ENCODE measurements around the gene ABHD6.

ABHD6 gene

GRCh38 chr3:58190882-58191281 lies 46.7 kb upstream of the ABHD6 start:
- TF ChIP-seq CTCF (IDR thresholded peaks at IDR 0.05; ENCODE audit: insufficient read depth, low read length, poor library complexity, severe bottlenecking): no peak
- no peak for DNase-seq (ENCODE audit: extremely low read depth, insufficient read length)
- Histone ChIP-seq H3K36me3 (ENCODE audit: control insufficient read depth, insufficient read depth, low read length) (no peaks in the 10 kb centered on the region), H3K27me3 (replicated peaks; ENCODE audit: control insufficient read depth, insufficient read depth, low read length) (no peaks in the 10 kb centered on the region), H3K4me3 (replicated peaks; ENCODE audit: low read depth, low read length) (no peak overlapping the region)

GRCh38 chr3:58191361-58191991 lies 46.1 kb upstream of the ABHD6 start:
- Histone ChIP-seq H3K27me3 (replicated peaks; ENCODE audit: control insufficient read depth, insufficient read depth, low read length) (no peaks in the 10 kb centered on the region), H3K36me3 (ENCODE audit: control insufficient read depth, insufficient read depth, low read length) (no peaks in the 10 kb centered on the region), H3K4me3 (replicated peaks; ENCODE audit: low read depth, low read length) (no peak overlapping the region)
- no peak for TF ChIP-seq CTCF (IDR thresholded peaks at IDR 0.05; ENCODE audit: insufficient read depth, low read length, poor library complexity, severe bottlenecking)
- no peak for DNase-seq (ENCODE audit: extremely low read depth, insufficient read length)

- Histone ChIP-seq H3K36me3 (ENCODE audit: control insufficient read depth, insufficient read depth, low read length) (no peaks in the 10 kb centered on the region), H3K27me3 (replicated peaks; ENCODE audit: control insufficient read depth, insufficient read depth, low read length) (no peaks in the 10 kb centered on the region), H3K4me3 (replicated peaks; ENCODE audit: low read depth, low read length) (no peak overlapping the region)
- TF ChIP-seq CTCF (IDR thresholded peaks at IDR 0.05; ENCODE audit: insufficient read depth, low read length, poor library complexity, severe bottlenecking): no peak
- DNase-seq (ENCODE audit: extremely low read depth, insufficient read length): no peak
These were observed 45.5 kb upstream of the ABHD6 start for GRCh38 chr3:58192069-58192468.

GRCh38 chr3:58193682-58194407 lies 43.7 kb upstream of the ABHD6 start:
- TF ChIP-seq CTCF (IDR thresholded peaks at IDR 0.05; ENCODE audit: insufficient read depth, low read length, poor library complexity, severe bottlenecking): no peak
- Histone ChIP-seq H3K27me3 (replicated peaks; ENCODE audit: control insufficient read depth, insufficient read depth, low read length) (no peaks in the 10 kb centered on the region), H3K36me3 (ENCODE audit: control insufficient read depth, insufficient read depth, low read length) (no peaks in the 10 kb centered on the region), H3K4me3 (replicated peaks; ENCODE audit: low read depth, low read length) (no peak overlapping the region)
- no peak for DNase-seq (ENCODE audit: extremely low read depth, insufficient read length)

GRCh38 chr3:58197588-58197987 lies 40.0 kb upstream of the ABHD6 start:
- no peak for TF ChIP-seq CTCF (IDR thresholded peaks at IDR 0.05; ENCODE audit: insufficient read depth, low read length, poor library complexity, severe bottlenecking)
- Histone ChIP-seq H3K36me3 (ENCODE audit: control insufficient read depth, insufficient read depth, low read length) (no peaks in the 10 kb centered on the region), H3K4me3 (replicated peaks; ENCODE audit: low read depth, low read length) (no peak overlapping the region), H3K27me3 (replicated peaks; ENCODE audit: control insufficient read depth, insufficient read depth, low read length) (no peaks in the 10 kb centered on the region)
- DNase-seq (ENCODE audit: extremely low read depth, insufficient read length): no peak

All from GM06990 (cell line).